Embryonic facial prominence (tissue), 1 donor: ENCODE data around the gene TGM5.
A peak's percentile ranks its signal among the peaks of the same experiment; 100 is the strongest.

Experiments used
- DNase-seq: peaks from one replicate; pipeline ENCODE4 v3.0.0-alpha.2; 2016; ENCODE audit errors: extremely low spot score

TGM5 gene

DNA sequence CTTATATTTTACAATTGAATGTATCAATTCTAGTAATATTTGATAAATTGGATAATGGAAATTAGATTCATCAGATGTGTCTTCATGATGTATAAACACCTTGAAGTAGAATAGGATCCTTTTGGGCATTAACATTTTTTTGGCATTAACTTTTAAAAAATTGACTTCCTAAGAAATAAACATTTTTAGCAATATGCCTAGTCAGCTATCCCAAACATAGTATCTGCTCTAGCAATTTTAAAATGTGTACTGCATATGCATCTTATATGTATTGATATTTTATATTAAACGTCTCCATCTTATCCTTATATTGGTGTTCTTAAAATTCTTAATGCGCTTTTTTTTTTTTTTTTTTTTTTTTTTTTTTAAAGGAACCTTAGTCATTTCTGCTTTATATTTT, 73.0 kb downstream of the TGM5 start:
- no peak for DNase-seq

DNA sequence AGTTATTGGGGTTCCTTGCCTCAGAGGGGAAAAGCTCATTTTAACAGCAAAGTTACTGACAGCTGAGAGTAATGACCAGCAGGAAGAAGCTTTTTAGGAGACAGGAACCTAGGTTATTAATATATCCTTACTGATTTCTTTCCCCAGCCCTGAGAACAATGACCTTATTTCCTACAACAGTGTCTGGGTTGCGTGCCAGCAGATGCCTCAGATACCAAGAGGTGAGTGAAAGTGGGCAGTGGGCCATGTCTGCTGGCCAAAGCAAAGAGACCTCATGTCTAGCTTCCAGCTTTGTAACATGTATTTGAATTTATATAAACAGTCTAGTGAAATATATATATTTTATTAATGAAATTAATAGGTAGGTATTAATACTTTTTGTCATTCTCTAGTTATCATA, 76.5 kb downstream of the TGM5 start:
- DNase-seq: no peak

DNA sequence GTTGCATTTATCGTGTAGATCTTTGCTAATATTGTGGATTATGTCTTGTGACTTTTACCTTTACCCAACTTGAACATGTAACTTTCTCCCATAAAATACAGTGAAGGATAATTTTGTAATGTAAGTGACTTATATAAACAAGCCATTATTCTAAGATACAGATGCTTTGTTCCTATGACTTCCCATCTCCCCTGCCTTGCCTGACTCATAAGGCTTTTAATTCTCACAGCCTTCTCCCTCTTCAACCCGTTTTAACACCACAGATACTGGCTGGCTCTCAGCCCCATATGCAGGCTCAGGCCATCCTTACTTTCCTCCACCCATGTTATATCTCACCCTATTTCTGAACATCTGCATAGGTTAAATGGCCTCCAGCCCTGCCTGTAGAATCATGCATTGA, 77.4 kb downstream of the TGM5 start:
- no peak for DNase-seq

DNA sequence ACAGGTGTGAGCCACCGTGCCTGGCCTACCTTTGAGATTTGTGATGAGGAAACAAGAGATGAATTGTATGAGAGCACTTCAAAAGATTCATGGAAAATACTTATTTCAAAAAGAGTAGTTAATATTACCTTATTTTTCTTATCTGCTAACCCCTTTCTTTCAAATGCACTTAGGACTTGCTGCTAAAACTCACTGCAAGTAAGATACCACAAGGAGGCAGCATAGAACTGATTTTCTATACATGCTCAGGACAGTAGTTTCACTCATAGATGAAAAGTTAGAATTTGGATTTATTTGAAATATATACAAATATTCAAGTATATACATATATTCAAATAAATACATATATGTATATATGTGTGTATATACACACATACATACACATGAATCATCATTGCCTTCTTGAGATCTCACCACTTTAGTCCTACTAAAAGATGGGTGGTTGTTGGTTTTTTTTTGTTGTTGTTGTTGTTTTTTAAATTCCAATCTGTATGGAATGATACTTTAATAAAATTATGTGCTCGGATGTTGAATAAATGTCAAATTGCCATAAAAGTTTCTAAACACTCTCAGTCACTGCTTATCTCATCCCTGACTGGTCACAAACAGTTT, 79.1 kb downstream of the TGM5 start:
- peak; percentile 15 for DNase-seq

DNA sequence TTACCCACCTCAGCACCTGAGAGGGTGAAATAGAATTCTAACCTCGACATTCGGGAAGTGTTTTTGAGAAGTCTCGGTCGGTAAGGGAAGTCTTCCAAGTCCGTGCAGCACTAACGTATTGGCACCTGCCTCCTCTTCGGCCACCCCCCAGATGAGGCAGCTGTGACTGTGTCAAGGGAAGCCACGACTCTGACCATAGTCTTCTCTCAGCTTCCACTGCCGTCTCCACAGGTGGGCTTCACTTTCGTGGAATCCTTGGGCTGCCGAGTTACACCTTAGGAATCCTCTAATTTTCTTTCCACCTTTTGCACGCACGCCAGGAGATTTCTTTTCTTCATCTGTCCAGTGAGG, 80.8 kb downstream of the TGM5 start:
- no peak for DNase-seq

DNA sequence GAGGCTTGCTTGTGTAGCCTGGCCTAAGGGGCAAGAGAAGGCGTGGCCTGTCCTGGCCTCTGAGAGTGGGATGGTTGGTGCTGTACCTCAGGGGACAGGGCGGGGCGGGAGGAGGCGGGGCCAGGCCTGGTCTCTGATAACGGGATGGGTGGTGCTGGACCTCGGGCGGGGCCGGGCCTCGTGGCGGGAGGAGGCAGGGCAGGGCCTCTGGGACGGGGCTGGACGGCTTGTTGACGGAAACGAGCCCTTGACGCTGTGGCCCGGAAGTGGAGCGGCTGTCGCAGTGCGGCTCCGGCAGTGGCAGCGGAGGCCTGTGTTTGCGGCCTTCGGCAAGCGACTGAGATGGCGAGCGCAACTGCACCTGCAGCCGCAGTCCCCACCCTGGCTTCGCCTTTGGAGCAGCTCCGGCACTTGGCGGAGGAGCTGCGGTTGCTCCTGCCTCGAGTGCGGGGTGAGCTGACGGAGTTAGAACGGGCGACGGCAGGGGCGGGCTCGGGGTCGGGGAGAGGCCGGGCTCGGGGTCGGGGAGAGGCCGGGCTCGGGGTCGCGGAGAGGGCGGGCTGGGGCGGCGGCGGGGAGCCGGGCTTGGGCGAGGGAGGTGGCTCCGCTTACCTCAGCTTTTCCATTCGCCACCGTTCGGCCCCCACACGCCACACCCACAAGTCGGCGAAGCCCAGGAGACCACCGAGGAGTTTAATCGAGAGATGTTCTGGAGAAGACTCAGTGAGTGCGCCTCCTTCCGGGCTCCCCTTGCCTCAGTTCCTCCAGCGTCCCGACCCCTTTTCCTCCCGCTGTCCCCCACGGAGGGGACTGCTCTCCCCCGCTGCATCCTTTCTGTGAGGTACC, 81.3 kb downstream of the TGM5 start, which contains the start of gene CCNDBP1:
Gene CCNDBP1, plus strand, starts transcription at position 247 of the 846 bp plus-strand sequence. Its CDS starts 96 bp downstream, at position 343.
- peak; percentile 24 for DNase-seq

DNA sequence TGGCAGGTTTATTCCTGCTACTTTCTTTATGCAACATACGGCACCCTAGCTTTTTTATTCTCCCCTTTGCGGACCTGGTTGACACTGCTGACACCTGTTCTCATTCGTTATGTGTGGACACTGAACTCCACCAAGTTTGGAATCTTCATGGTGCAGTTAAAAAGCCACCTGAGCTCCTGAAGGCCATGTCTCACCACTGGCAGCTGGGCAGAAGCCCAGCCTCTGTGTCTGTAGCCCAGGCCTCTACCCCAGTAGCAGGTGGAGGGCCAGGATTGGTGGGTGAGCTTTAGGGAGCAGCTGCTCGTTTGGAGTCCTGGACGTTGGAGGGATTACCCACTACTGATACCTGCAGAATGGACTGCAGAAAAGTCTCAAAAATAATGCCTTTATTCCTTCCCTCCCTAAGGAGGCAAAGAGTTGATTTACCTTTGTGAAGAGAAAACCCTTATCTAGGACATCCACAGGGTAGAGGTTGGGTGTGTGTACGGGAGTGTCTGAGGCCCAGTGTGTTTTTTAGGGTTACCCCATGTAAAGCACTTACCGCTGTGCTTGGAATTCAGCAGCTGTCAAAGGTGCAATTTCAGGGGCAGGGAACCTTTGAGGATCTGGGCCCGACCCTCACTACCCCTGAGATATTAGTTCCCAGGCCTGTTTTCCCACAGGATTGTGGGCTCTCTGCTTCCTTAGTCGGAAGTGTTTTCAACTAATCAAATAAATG, 82.2 kb downstream of the TGM5 start:
- no peak for DNase-seq

DNA sequence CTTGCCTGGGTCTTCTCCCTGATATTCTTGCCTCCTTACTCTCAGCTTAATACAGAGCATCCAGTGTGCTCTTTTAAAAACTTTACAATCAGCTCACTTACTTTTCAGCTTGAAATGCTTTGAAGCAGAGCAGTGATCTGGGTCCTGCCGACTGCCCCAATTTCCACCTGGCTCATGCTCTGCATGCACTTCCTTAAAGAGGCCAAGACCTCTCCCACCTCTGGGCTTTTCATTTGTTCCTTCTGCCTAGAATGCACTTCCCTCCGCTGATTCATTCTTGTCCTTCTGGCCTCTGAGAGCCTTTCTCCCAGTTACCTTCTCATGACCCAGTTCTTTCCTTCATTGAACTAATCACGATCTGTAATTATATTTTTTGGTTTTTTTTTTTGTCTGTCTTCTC, 83.5 kb downstream of the TGM5 start:
- DNase-seq: no peak
